SK-N-SH (cell line): ENCODE data around the gene MAST4.

Experiments used
- CHD2 ChIP-seq: fragments of 150-350 bp; IDR thresholded peaks from 2 replicates; pipeline ENCODE4 v1.6.1; 2018; ENCODE audit warnings: low read length; ENCODE audit not compliant: partially characterized antibody
- CTCF ChIP-seq: fragments of 200-600 bp; sonication (generic); IDR thresholded peaks from 2 replicates; pipeline ENCODE4 v1.6.1; 2017; ENCODE audit warnings: antibody characterized with exemption, mild to moderate bottlenecking, moderate library complexity
- EP300 ChIP-seq, 2 experiments: IDR thresholded peaks; 2 replicates each; pipeline versions ENCODE4 v1.4.0 to v1.6.1; 2012; ENCODE audit warnings: borderline replicate concordance in 1 of 2, low read depth in 1 of 2, low read length in 1 of 2
- GATA2 ChIP-seq: sonication (generic); formaldehyde crosslinking; IDR thresholded peaks from 2 replicates; pipeline ENCODE4 v1.5.0; 2020; ENCODE audit warnings: mild to moderate bottlenecking, missing genetic modification reagents
- IRF3 ChIP-seq: fragments of 150-350 bp; IDR thresholded peaks from 2 replicates; pipeline ENCODE4 v1.6.1; 2016; ENCODE audit warnings: mild to moderate bottlenecking, low read depth, low read length
- NRF1 ChIP-seq: IDR thresholded peaks from 2 replicates; pipeline ENCODE4 v1.6.1; 2012; ENCODE audit warnings: low read depth, mild to moderate bottlenecking, low read length
- RCOR1 ChIP-seq: fragments of 150-350 bp; IDR thresholded peaks from 2 replicates; pipeline ENCODE4 v1.6.1; 2017; ENCODE audit warnings: antibody characterized with exemption, low read length
- SMC3 ChIP-seq: IDR thresholded peaks from 2 replicates; pipeline ENCODE4 v1.6.1; 2012; ENCODE audit warnings: low read depth, low read length, improper control_type of control experiment
- TAF1 ChIP-seq: IDR thresholded peaks from 2 replicates; pipeline ENCODE4 v1.6.1; 2012; ENCODE audit warnings: low read depth, mild to moderate bottlenecking, low read length, moderate library complexity, borderline replicate concordance
- USF1 ChIP-seq: IDR thresholded peaks from 2 replicates; pipeline ENCODE4 v1.4.0; 2012; ENCODE audit warnings: low read depth, borderline replicate concordance
- YY1 ChIP-seq: IDR thresholded peaks from 2 replicates; pipeline ENCODE4 v1.4.0; 2012; ENCODE audit warnings: low read depth, mild to moderate bottlenecking
- ZBTB33 ChIP-seq: IDR thresholded peaks from 2 replicates; pipeline ENCODE4 v1.4.0; 2012; ENCODE audit warnings: low read depth, borderline replicate concordance

- TF ChIP-seq CHD2 (no peak), CTCF (peak; percentile 39), USF1 (no peak), GATA2 (no peak), ZBTB33 (no peak), YY1 (no peak), IRF3 (no peak), NRF1 (no peak), EP300 (IDR thresholded peaks at IDR 0.05; ENCODE audit: borderline replicate concordance in 1 of 2, low read depth in 1 of 2, low read length in 1 of 2) (no peak), TAF1 (no peak), SMC3 (no peak), RCOR1 (no peak)
Observed at GRCh38 chr5:66864240-66864884, 268.2 kb downstream of the MAST4 start.
